GM12891 (cell line): ENCODE measurements around the gene SPTBN1.
A peak's percentile ranks its signal among the peaks of the same experiment; 100 is the strongest.

Experiments used
- DNase-seq: peaks from one replicate; pipeline ENCODE4 v3.0.0; 2011; ENCODE audit warnings: low spot score; ENCODE audit not compliant: insufficient read length
- FAIRE-seq: peaks from 2 replicates; lab custom pipeline; 2011; peaks lifted over from hg19 to GRCh38; lab: Jason Lieb, UNC
- PAX5 ChIP-seq: IDR thresholded peaks from 2 replicates; pipeline ENCODE4 v1.6.1; 2011; ENCODE audit warnings: low read length, moderate library complexity, mild to moderate bottlenecking; ENCODE audit not compliant: insufficient read depth, severe bottlenecking
- POLR2A ChIP-seq: IDR thresholded peaks from 2 replicates; pipeline ENCODE4 v1.6.1; 2011; ENCODE audit warnings: low read depth, low read length, control low read depth
- POLR2AphosphoS5 ChIP-seq: IDR thresholded peaks from 2 replicates; pipeline ENCODE4 v1.6.1; 2011; ENCODE audit warnings: low read depth, low read length, control low read depth
- POU2F2 ChIP-seq: IDR thresholded peaks from 2 replicates; pipeline ENCODE4 v1.6.1; 2011; ENCODE audit warnings: low read depth, mild to moderate bottlenecking, control low read depth, low read length, moderate library complexity
- SPI1 ChIP-seq: IDR thresholded peaks from 2 replicates; pipeline ENCODE4 v1.6.1; 2011; ENCODE audit warnings: low read depth, low read length, control low read depth
- TAF1 ChIP-seq: IDR thresholded peaks from 2 replicates; pipeline ENCODE4 v1.6.1; 2011; ENCODE audit warnings: low read depth, low read length, control low read depth

The SPTBN1 gene

GRCh38 chr2:54574107-54574859 is 118.2 kb downstream of the SPTBN1 start:
- DNase-seq: no peak
- TF ChIP-seq POLR2AphosphoS5 (0 out of 2 replicates have a peak, but pooled peaks have one; percentile 28), PAX5 (no peak), TAF1 (peak; percentile 52; the same call in 1 of the 2 replicates), POLR2A (no peak), POU2F2 (0 out of 2 replicates have a peak, but pooled peaks have one; percentile 56), SPI1 (0 out of 2 replicates have a peak, but pooled peaks have one; percentile 6)
- FAIRE-seq: peak; percentile 40

- TF ChIP-seq POLR2AphosphoS5 (no peak), TAF1 (no peak), PAX5 (no peak), POU2F2 (no peak), SPI1 (no peak), POLR2A (no peak)
- FAIRE-seq (no peak), DNase-seq (no peak)
Observed at GRCh38 chr2:54574860-54575247, 118.7 kb downstream of the SPTBN1 start.

GRCh38 chr2:54575379-54575888 is 119.3 kb downstream of the SPTBN1 start:
- FAIRE-seq: no peak
- DNase-seq: no peak
- TF ChIP-seq POLR2AphosphoS5: no peak
- TF ChIP-seq POU2F2: no peak

GRCh38 chr2:54577035-54577434 is 120.9 kb downstream of the SPTBN1 start:
- FAIRE-seq (no peak), DNase-seq (no peak)
- no peak for TF ChIP-seq POU2F2

GRCh38 chr2:54577944-54578647 is 122.0 kb downstream of the SPTBN1 start:
- DNase-seq: no peak
- FAIRE-seq: no peak
- TF ChIP-seq TAF1: no peak
- TF ChIP-seq PAX5: no peak
- TF ChIP-seq POU2F2: no peak
- no peak for TF ChIP-seq POLR2AphosphoS5
- TF ChIP-seq POLR2A: no peak
- no peak for TF ChIP-seq SPI1

- TF ChIP-seq POU2F2 (no peak), POLR2AphosphoS5 (no peak), SPI1 (no peak), POLR2A (no peak), TAF1 (no peak), PAX5 (no peak)
- FAIRE-seq (no peak), DNase-seq (no peak)
Observed at GRCh38 chr2:54578648-54579045, 122.5 kb downstream of the SPTBN1 start.

GRCh38 chr2:54579061-54579681 is 123.0 kb downstream of the SPTBN1 start:
- FAIRE-seq (peak; percentile 20), DNase-seq (no peak)
- TF ChIP-seq POLR2A (peak; percentile 18), POU2F2 (no peak), POLR2AphosphoS5 (peak; percentile 37; the same call in 1 of the 2 replicates)

- FAIRE-seq (peak; percentile 9), DNase-seq (no peak)
- peak; percentile 67 for TF ChIP-seq POLR2A
- TF ChIP-seq POU2F2: no peak
- TF ChIP-seq POLR2AphosphoS5: peak; percentile 33; the same call in 1 of the 2 replicates
- TF ChIP-seq SPI1: peak; percentile 14; the same call in 1 of the 2 replicates
- no peak for TF ChIP-seq TAF1
Observed at GRCh38 chr2:54579682-54580620, 123.8 kb downstream of the SPTBN1 start.

- peak; percentile 45 for FAIRE-seq
- DNase-seq: no peak
- TF ChIP-seq POLR2A (no peak), POLR2AphosphoS5 (no peak), PAX5 (no peak), POU2F2 (no peak), TAF1 (no peak), SPI1 (peak; percentile 36; the same call in 1 of the 2 replicates)
Observed at GRCh38 chr2:54581326-54582039, 125.4 kb downstream of the SPTBN1 start.
